ENCODE results near the gene DOCK2. TPM values are rescaled to one million over a fixed set of nuclear protein-coding genes. Genes with fewer than 3 reads are reported as not detected.

The DOCK2 gene
- total RNA-seq, 2 experiments from 2014 or later: 318 to 320 TPM

DNA sequence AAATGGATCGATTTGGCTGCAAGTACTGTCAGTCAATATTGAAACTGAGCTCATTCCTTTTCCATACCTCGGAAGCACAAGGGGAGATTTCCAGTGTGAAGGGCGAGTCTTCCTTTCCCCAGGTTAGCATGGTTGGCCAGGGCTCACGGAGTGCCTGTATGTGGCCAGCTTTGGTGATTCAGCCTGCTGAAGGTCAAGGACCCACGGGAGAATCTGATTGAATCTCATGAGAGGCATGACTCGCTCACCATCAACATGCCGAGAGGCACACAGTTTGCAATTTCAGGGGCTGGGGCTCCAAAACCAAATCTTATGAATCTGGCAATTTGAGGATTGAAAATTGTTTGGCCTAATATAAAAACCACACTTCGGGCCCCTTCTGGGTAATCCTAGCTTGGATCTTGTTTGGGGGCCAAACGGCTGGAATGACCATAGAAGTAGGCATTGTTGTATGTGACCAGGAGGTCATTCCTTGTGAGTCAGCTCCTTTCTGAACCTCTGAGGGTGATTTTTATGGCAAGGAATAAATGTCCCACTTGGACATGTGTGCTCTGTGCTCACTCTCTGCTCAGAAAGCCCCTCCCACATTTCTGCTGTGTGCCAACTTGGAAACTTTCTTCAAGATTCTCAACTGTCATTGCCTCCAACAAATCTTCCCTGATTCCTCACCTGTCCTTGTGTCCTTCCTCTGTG lies 69.8 kb downstream of the DOCK2 start:
- H3K27ac Mint-ChIP-seq: no peak overlapping the region
- no peaks in the 10 kb centered on the region for H3K27me3 Mint-ChIP-seq (ENCODE audit: low read depth)
- H3K36me3 Mint-ChIP-seq (ENCODE audit: low read depth): peaks cover 62% of the 10 kb centered on the region
- no peak for ATAC-seq
- H3K4me1 Mint-ChIP-seq (ENCODE audit: low read depth): no peaks in the 10 kb centered on the region
- CTCF ChIA-PET: interaction anchor here (0.7 kb wide), 1 partner anchor 17 kb away, joined by 3 read pairs; no protein-coding TSS in a partner anchor
- POLR2A ChIA-PET: no interaction called here
- H3K9me3 Mint-ChIP-seq (ENCODE audit: insufficient read depth): no peaks in the 10 kb centered on the region
- H3K4me3 Mint-ChIP-seq: no peak overlapping the region
- no peak for DNase-seq

DNA sequence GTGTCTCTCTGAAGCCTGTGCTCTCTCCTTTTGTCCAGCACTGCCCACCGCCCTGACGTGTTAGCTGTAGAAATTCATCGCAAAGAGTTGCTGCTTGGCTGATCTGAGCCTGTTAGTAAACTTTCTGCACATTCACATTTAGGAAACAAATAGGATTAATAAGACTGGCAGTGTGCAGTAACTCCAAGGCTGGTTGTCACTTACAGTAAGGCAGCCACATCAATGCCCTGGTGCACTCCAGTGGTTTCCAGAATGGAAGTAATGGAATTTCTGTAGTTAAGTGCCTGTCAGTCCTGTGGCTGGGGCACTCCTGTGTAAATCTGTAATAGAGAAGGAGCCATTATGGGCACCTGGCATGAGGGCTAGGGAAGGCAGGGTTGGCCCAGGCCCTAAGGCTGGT lies 70.6 kb downstream of the DOCK2 start:
- ATAC-seq: no peak
- Mint-ChIP-seq H3K9me3 (ENCODE audit: insufficient read depth) (no peaks in the 10 kb centered on the region), H3K4me1 (ENCODE audit: low read depth) (no peaks in the 10 kb centered on the region), H3K27me3 (ENCODE audit: low read depth) (no peaks in the 10 kb centered on the region), H3K4me3 (no peak overlapping the region), H3K27ac (no peak overlapping the region), H3K36me3 (ENCODE audit: low read depth) (peaks cover 62% of the 10 kb centered on the region)
- POLR2A ChIA-PET: no interaction called here
- CTCF ChIA-PET: no interaction called here
- no peak for DNase-seq

DNA sequence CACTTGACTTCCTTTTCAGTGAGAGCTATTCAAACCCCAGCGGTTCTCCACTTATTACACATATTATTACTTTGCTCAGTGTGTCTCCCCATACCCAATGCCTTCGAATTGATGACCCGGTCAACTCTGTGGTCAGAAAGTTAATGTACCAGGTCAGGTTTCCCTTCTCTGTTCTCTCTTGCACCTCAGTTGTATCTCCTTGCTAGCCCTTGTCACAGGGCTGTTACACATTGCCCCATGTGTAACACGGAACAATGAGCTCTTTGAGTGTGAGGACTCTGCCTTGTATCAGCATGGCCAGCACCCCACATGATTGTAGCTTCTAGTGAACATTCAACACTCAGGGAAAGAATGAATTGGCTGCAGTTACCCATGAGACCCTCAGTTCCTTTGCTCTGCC lies 73.6 kb downstream of the DOCK2 start:
- DNase-seq (no peak), ATAC-seq (no peak)
- Mint-ChIP-seq H3K27me3 (ENCODE audit: low read depth) (no peaks in the 10 kb centered on the region), H3K4me3 (no peak overlapping the region), H3K4me1 (ENCODE audit: low read depth) (no peaks in the 10 kb centered on the region), H3K36me3 (ENCODE audit: low read depth) (peaks cover 67% of the 10 kb centered on the region), H3K27ac (no peak overlapping the region), H3K9me3 (ENCODE audit: insufficient read depth) (no peaks in the 10 kb centered on the region)
- CTCF ChIA-PET: no interaction called here
- POLR2A ChIA-PET: no interaction called here

DNA sequence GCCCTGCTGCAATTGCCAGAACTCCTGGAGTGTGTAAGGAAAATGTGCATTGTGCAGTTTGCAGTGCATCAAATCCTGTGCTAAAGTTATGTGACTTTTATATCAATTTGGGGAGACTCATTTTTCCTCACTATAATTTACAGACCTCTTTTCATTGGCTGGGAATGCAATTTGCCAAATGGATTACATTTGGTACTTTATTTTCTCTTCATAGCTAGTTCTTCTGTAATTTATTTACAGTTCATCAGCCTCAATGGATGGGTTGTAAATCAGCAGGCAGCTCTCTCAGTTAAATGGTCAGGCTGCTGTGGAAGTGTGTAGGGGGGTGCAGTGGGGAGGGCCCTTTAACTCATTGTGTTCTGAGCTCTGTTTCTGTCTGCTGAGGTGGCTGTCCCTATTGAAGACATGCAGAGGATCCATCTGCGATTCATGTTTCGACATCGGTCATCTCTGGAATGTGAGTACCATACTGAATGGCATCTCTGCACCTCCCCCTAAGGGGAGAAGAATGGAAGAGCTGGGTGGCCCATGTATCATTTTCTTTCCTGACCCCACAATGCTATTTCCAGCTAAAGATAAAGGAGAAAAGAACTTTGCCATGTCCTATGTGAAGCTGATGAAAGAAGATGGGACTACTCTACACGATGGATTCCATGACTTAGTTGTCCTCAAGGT lies 74.6 kb downstream of the DOCK2 start:
- DNase-seq: no peak
- ChIA-PET CTCF (no interaction called here), POLR2A (interaction anchor here (1.0 kb wide), 1 partner anchor 74 kb away, joined by 3 read pairs; the partner anchor contains the start of gene DOCK2)
- no peaks in the 10 kb centered on the region for H3K4me1 Mint-ChIP-seq (ENCODE audit: low read depth)
- no peak overlapping the region for H3K27ac Mint-ChIP-seq
- no peaks in the 10 kb centered on the region for H3K27me3 Mint-ChIP-seq (ENCODE audit: low read depth)
- H3K4me3 Mint-ChIP-seq: no peak overlapping the region
- ATAC-seq: no peak
- H3K36me3 Mint-ChIP-seq (ENCODE audit: low read depth): peaks cover 72% of the 10 kb centered on the region
- H3K9me3 Mint-ChIP-seq (ENCODE audit: insufficient read depth): no peaks in the 10 kb centered on the region

DNA sequence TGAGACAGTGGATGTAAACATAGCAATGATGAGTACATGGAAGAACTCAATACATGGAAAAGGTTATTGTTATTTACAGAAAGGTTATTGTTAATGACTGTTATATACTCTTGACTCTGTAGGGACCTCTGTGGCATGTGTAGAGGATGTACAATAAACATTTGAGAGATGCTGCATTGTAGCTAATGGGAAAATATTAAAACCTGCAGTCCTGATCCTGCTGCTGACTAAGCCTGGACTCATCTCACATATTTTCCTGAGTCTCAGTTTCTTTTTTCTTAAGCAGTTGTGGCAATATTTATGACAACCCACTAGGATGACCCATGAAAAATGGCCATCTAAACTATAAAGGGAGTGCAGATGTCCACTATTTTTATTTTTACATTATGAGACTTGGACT lies 75.4 kb downstream of the DOCK2 start:
- H3K9me3 Mint-ChIP-seq (ENCODE audit: insufficient read depth): no peaks in the 10 kb centered on the region
- H3K36me3 Mint-ChIP-seq (ENCODE audit: low read depth): peaks cover 74% of the 10 kb centered on the region
- ATAC-seq (no peak), DNase-seq (no peak)
- no peaks in the 10 kb centered on the region for H3K4me1 Mint-ChIP-seq (ENCODE audit: low read depth)
- H3K4me3 Mint-ChIP-seq: no peak overlapping the region
- H3K27me3 Mint-ChIP-seq (ENCODE audit: low read depth): no peaks in the 10 kb centered on the region
- H3K27ac Mint-ChIP-seq: no peak overlapping the region
- ChIA-PET CTCF (no interaction called here), POLR2A (no interaction called here)

DNA sequence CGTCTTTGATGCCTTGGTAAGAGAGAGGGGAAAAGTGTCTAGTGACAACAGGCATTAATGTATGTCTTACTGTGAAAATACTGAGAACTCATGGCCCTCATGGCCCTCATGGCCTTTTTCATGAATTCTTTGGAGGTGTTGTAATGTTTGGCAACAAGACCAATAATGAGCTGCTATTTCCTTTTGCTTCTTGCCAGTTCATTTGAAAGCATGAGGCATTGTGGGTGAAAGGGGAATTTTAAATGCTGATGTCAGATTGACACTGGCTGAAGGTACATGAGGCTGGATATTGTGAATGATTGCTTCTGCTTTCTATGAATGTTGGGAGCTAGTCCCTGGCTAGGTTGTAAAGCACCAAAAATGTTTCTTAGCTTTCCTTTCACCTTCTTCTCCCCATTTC lies 79.2 kb downstream of the DOCK2 start:
- no peak for ATAC-seq
- Mint-ChIP-seq H3K4me1 (ENCODE audit: low read depth) (no peaks in the 10 kb centered on the region), H3K27me3 (ENCODE audit: low read depth) (no peaks in the 10 kb centered on the region), H3K4me3 (no peak overlapping the region), H3K36me3 (ENCODE audit: low read depth) (peaks cover 93% of the 10 kb centered on the region), H3K9me3 (ENCODE audit: insufficient read depth) (no peaks in the 10 kb centered on the region), H3K27ac (peak overlapping the region; percentile 0)
- ChIA-PET POLR2A (no interaction called here), CTCF (no interaction called here)
- DNase-seq: no peak

DNA sequence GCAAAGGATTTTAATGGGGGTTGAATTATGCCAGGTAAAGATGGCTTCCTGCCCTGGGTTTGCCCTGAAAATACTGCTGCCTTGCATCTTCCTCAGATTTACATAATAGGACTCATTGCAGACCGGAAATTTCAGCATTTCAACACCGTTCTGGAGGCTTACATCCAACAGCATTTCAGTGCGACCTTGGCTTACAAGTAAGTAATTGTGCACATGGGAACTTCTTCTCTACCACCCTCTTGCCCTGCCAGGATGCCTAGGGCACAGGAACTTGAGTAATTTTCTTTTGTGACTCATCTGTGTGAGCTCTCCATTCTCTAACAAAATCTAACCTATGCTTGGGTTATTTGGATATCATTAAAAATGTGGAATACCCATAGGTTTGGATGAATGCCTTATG lies 80.2 kb downstream of the DOCK2 start:
- ChIA-PET POLR2A (no interaction called here), CTCF (no interaction called here)
- no peaks in the 10 kb centered on the region for H3K4me1 Mint-ChIP-seq (ENCODE audit: low read depth)
- no peak overlapping the region for H3K4me3 Mint-ChIP-seq
- H3K27me3 Mint-ChIP-seq (ENCODE audit: low read depth): no peaks in the 10 kb centered on the region
- peaks cover 94% of the 10 kb centered on the region for H3K36me3 Mint-ChIP-seq (ENCODE audit: low read depth)
- no peak for DNase-seq
- H3K27ac Mint-ChIP-seq: no peak overlapping the region
- ATAC-seq: no peak
- H3K9me3 Mint-ChIP-seq (ENCODE audit: insufficient read depth): no peaks in the 10 kb centered on the region

DNA sequence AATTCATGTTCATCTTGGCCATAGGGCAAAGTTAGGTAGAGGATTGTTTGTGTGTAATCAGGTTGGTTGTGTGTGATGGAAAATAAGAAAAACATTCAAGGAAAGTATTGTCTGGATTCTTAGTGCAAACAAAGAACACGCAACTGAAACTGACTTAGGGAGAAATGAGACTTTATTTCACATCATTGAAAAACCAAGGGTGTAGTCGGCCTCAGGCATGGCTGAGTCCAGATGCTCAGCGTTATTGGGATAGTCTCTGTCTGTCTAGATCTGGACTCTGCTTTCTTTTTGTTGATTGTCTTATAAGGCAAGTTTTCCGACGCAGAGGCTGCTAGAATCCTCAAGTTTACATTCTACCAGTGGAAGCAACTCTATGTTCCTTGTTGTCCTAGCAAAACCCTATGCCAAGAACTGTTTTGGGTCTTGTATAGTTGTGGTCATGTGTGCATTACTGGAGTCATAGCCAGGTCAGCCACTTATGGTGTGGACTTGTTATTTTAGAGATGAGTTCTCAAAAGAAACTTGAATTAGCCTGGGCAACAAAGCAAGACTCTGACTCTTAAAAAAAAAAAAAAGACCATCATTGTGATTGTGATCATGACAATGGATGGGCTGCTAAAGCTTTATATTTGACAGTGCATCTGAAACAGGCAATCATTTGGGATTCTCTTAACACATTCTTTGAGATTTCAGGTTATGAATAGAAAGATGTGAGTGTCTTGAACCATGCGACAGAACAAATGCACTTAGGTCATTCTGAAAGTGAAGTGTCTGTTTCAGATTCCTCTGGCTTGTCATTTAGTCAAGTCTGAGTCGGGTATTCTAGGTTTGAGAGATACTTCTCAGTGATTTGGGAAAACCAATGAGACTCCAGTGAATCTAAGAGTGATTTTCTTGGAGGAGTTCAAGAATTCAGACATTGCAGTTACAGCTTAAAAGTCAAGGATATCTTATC lies 82.6 kb downstream of the DOCK2 start:
- ChIA-PET CTCF (no interaction called here), POLR2A (no interaction called here)
- H3K9me3 Mint-ChIP-seq (ENCODE audit: insufficient read depth): no peaks in the 10 kb centered on the region
- DNase-seq (no peak), ATAC-seq (no peak)
- H3K4me3 Mint-ChIP-seq: no peak overlapping the region
- H3K36me3 Mint-ChIP-seq (ENCODE audit: low read depth): peaks cover 94% of the 10 kb centered on the region
- no peaks in the 10 kb centered on the region for H3K4me1 Mint-ChIP-seq (ENCODE audit: low read depth)
- H3K27ac Mint-ChIP-seq: no peak overlapping the region
- H3K27me3 Mint-ChIP-seq (ENCODE audit: low read depth): no peaks in the 10 kb centered on the region

DNA sequence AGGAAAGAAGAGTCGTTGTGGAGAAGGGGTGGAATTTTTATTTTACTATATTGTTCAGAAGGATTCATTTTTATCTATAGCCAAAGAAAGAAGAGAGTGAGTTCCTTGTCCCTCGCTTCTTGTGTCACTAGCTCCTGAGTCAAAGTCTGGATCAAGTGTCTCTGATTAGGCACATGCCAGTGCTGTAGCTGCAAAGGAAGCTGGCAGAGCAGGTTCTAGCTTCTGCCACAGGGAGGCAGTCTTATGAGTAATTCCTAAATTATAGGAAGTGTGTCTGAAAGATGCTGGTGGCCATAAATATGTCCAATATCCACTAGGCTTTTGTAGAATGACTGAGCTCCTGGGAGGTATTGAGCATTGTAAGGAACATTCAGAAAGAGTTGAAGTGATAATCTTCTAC lies 84.7 kb downstream of the DOCK2 start:
- DNase-seq (no peak), ATAC-seq (no peak)
- Mint-ChIP-seq H3K27ac (no peak overlapping the region), H3K4me3 (no peak overlapping the region), H3K9me3 (ENCODE audit: insufficient read depth) (no peaks in the 10 kb centered on the region), H3K27me3 (ENCODE audit: low read depth) (no peaks in the 10 kb centered on the region), H3K36me3 (ENCODE audit: low read depth) (peaks cover 95% of the 10 kb centered on the region), H3K4me1 (ENCODE audit: low read depth) (no peaks in the 10 kb centered on the region)
- CTCF ChIA-PET: interaction anchor here (1.0 kb wide), 1 partner anchor 17 kb away, joined by 3 read pairs; no protein-coding TSS in a partner anchor
- POLR2A ChIA-PET: no interaction called here

DNA sequence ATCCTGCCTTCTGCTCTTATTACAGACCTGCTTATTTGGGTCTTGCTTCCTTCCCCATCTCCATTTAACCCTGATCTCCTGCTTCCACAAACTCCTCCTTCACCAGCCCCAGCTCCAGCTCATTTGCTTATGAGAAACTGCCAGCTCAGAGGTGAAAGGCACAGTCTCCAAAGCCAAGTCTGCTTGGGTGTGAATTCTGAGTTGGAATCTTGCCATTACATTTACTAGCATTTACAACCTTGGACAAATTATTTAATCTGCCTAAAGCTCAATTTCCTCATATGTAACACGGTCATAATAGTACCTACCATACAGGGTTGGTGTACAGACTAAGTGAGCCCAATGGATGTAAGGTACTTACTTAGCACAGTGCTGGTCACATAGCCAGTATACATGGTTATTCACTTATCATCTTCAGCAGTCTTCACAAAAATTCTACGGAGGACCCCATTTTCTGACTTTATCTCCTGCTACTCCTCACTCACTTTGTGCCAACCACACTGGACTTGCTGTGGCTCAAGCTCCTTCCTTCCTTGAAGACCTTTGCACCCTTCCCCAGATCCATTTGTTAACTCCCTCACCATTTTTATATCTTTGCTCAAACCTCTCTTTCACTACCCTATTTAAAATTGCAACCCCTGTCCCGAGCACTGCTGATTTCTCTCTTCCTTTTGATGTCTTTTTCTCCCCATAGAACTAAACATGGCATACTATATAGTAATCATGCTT lies 86.2 kb downstream of the DOCK2 start:
- DNase-seq (no peak), ATAC-seq (no peak)
- Mint-ChIP-seq H3K27ac (peak overlapping the region; percentile 4), H3K4me3 (no peak overlapping the region), H3K9me3 (ENCODE audit: insufficient read depth) (no peaks in the 10 kb centered on the region), H3K36me3 (ENCODE audit: low read depth) (peaks cover 92% of the 10 kb centered on the region), H3K27me3 (ENCODE audit: low read depth) (no peaks in the 10 kb centered on the region), H3K4me1 (ENCODE audit: low read depth) (no peaks in the 10 kb centered on the region)
- POLR2A ChIA-PET: no interaction called here
- CTCF ChIA-PET: interaction anchor here (0.8 to 1.4 kb wide), 2 partner anchors 16 to 28 kb away, joined by 3 read pairs; no protein-coding TSS in a partner anchor

DNA sequence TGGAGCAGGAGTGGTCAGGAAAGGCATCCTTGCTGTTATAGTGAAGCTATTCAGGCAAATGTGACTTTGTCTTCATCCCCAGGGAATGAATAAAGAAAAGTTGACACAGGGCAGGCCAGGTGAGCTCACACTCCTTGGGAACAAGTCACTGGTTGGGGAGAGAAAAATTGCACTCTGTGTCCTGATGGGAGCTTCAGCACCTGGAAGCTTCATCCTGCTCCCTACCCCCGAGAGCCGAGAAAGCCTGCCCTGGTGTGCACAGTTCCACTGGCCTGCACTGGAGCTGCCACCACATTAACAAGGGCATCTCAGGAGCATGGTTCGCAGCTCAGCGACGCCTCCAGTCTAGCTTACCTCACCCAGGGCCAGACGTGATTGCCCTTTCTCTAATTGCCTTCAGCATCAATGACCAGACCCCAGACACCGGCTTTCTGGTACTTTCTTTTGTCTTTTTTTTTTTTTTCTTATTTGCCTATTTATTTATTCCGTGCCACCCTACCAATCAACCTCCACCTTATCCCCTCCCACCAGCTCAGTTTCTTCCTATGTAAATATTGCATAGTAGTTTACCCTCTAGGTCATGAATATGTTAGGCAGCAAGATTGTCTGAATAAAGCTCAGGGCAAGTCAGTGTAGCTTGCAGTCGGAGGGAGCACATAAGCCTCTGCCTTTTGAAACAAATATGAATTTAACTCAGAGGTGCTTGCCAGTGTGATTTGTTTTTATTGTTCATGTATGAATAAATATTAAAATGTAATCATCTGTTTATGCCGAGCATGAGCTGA lies 87.4 kb downstream of the DOCK2 start:
- H3K4me3 Mint-ChIP-seq: no peak overlapping the region
- H3K27me3 Mint-ChIP-seq (ENCODE audit: low read depth): no peaks in the 10 kb centered on the region
- CTCF ChIA-PET: interaction anchor here (1.4 kb wide), 1 partner anchor 18 kb away, joined by 3 read pairs; no protein-coding TSS in a partner anchor
- DNase-seq (no peak), ATAC-seq (no peak)
- no peak overlapping the region for H3K27ac Mint-ChIP-seq
- POLR2A ChIA-PET: no interaction called here
- H3K36me3 Mint-ChIP-seq (ENCODE audit: low read depth): peaks cover 90% of the 10 kb centered on the region
- H3K9me3 Mint-ChIP-seq (ENCODE audit: insufficient read depth): no peaks in the 10 kb centered on the region
- H3K4me1 Mint-ChIP-seq (ENCODE audit: low read depth): no peaks in the 10 kb centered on the region
